Fibroblast of skin of scalp (primary cell): Measurements from ENCODE around the gene SINHCAF.
"Not testable (repeated sequence)": the region's sequence is repeated elsewhere in the genome, so short reads cannot be mapped to it uniquely, and the experiment has no call there.

Experiments
- DNase-seq: peaks from one replicate; pipeline ENCODE4 v3.0.0-alpha.2; 2013

SINHCAF gene

GRCh38 chr12:31306866-31307265 is 19.1 kb downstream of the SINHCAF start:
- no peak for DNase-seq

- no peak for DNase-seq
These were observed 22.5 kb downstream of the SINHCAF start for GRCh38 chr12:31303466-31303865.

- no peak for DNase-seq
These were observed 24.6 kb downstream of the SINHCAF start for GRCh38 chr12:31301311-31301710.

GRCh38 chr12:31300783-31301182 is 25.2 kb downstream of the SINHCAF start:
- DNase-seq = no peak

- no peak for DNase-seq
These were observed 25.6 kb downstream of the SINHCAF start for GRCh38 chr12:31300341-31300740.

GRCh38 chr12:31298922-31299321 is 27.0 kb downstream of the SINHCAF start:
- DNase-seq = no peak

- no peak for DNase-seq
These were observed 27.4 kb downstream of the SINHCAF start for GRCh38 chr12:31298515-31298910.

GRCh38 chr12:31297572-31298514 is 28.1 kb downstream of the SINHCAF start:
- DNase-seq = no peak

GRCh38 chr12:31289441-31289840 is 36.5 kb downstream of the SINHCAF start:
- no peak for DNase-seq

- DNase-seq = no peak
These were observed 37.6 kb downstream of the SINHCAF start for GRCh38 chr12:31288381-31288780.

- no peak for DNase-seq
These were observed 45.8 kb downstream of the SINHCAF start for GRCh38 chr12:31280183-31280582.

- DNase-seq = no peak
These were observed 46.5 kb downstream of the SINHCAF start for GRCh38 chr12:31279390-31279924.

GRCh38 chr12:31278832-31279231 is 47.1 kb downstream of the SINHCAF start:
- no peak for DNase-seq

- DNase-seq = no peak
These were observed 47.5 kb downstream of the SINHCAF start for GRCh38 chr12:31278424-31278823.

GRCh38 chr12:31277081-31277480 is 48.9 kb downstream of the SINHCAF start:
- DNase-seq = no peak

- DNase-seq = no peak
These were observed 50.5 kb downstream of the SINHCAF start for GRCh38 chr12:31275491-31275890.

- DNase-seq = no peak
These were observed 51.2 kb downstream of the SINHCAF start for GRCh38 chr12:31274520-31275300.

GRCh38 chr12:31273794-31274193 is 52.2 kb downstream of the SINHCAF start:
- DNase-seq = not testable (repeated sequence)

- no peak for DNase-seq
These were observed 53.2 kb downstream of the SINHCAF start for GRCh38 chr12:31272607-31273225.

- no peak for DNase-seq
These were observed 58.0 kb downstream of the SINHCAF start for GRCh38 chr12:31267966-31268365.

GRCh38 chr12:31265722-31266121 is 60.2 kb downstream of the SINHCAF start:
- DNase-seq = no peak

GRCh38 chr12:31263661-31264060 is 62.3 kb downstream of the SINHCAF start:
- no peak for DNase-seq

- DNase-seq = no peak
These were observed 64.2 kb downstream of the SINHCAF start for GRCh38 chr12:31261744-31262143.
